GM23338 (cell line): ENCODE measurements around the gene PNPLA2. TPM values are rescaled to one million over a fixed set of nuclear protein-coding genes. Genes with fewer than 3 reads are reported as not detected.
A peak's percentile ranks its signal among the peaks of the same experiment; 100 is the strongest.

Source experiments
- ATAC-seq: fragments of 200-7000 bp; cut with Tn5 transposase; 3 replicates; pipeline ENCODE4 v1.9.1; 2020
- DNase-seq: peaks from one replicate; pipeline ENCODE4 v3.0.0-alpha.2; 2015; ENCODE audit warnings: low spot score
- H2AFZ ChIP-seq: fragments of 200-600 bp; sonication (generic); 2 replicates; pipeline ENCODE4 v1.8.0; 2016; ENCODE audit warnings: antibody characterized with exemption, mild to moderate bottlenecking, moderate library complexity
- H3F3A ChIP-seq: fragments of 200-600 bp; sonication (generic); replicated peaks from 2 replicates; pipeline ENCODE4 v1.8.0; 2017; ENCODE audit warnings: antibody characterized with exemption, mixed run types, low read depth
- H3K27ac ChIP-seq: fragments of 200-600 bp; sonication (generic); 2 replicates; pipeline ENCODE4 v1.6.1; 2016; ENCODE audit warnings: low read depth
- H3K27me3 ChIP-seq: fragments of 200-600 bp; sonication (generic); 2 replicates; pipeline ENCODE4 v1.8.0; 2016; ENCODE audit warnings: mild to moderate bottlenecking, mixed run types, moderate library complexity; ENCODE audit not compliant: insufficient read depth
- H3K36me3 ChIP-seq: fragments of 200-600 bp; sonication (generic); 2 replicates; pipeline ENCODE4 v1.8.0; 2016; ENCODE audit warnings: mild to moderate bottlenecking; ENCODE audit not compliant: insufficient read depth
- H3K4me1 ChIP-seq: fragments of 200-600 bp; sonication (generic); 2 replicates; pipeline ENCODE4 v1.8.0; 2016; ENCODE audit warnings: mild to moderate bottlenecking, moderate library complexity; ENCODE audit not compliant: insufficient read depth
- H3K4me2 ChIP-seq: fragments of 200-600 bp; sonication (generic); 2 replicates; pipeline ENCODE4 v1.7.1; 2017; ENCODE audit warnings: mixed run types
- H3K4me3 ChIP-seq: fragments of 200-600 bp; sonication (generic); 2 replicates; pipeline ENCODE4 v1.6.1; 2016; ENCODE audit warnings: mixed run types
- H3K79me2 ChIP-seq: fragments of 200-600 bp; sonication (generic); replicated peaks from 2 replicates; pipeline ENCODE4 v1.8.0; 2017; ENCODE audit warnings: mild to moderate bottlenecking; ENCODE audit not compliant: insufficient read depth
- H3K9me2 ChIP-seq: fragments of 200-600 bp; sonication (generic); 2 replicates; pipeline ENCODE4 v1.8.0; 2017; ENCODE audit not compliant: insufficient read depth
- H4K20me1 ChIP-seq: fragments of 200-600 bp; sonication (generic); replicated peaks from 2 replicates; pipeline ENCODE4 v1.8.0; 2017; ENCODE audit warnings: mild to moderate bottlenecking; ENCODE audit not compliant: insufficient read depth
- H3K27ac Mint-ChIP-seq: 2 replicates; pipeline ENCODE4 v1.8.0; 2020; ENCODE audit warnings: inconsistent platforms, mild to moderate bottlenecking, moderate library complexity, mixed read lengths
- H3K27me3 Mint-ChIP-seq: 3 replicates; pipeline ENCODE4 v1.8.0; 2022; ENCODE audit warnings: low read depth, mild to moderate bottlenecking, moderate library complexity, mixed read lengths, inconsistent platforms; ENCODE audit not compliant: insufficient read depth, poor library complexity
- H3K36me3 Mint-ChIP-seq: 3 replicates; pipeline ENCODE4 v1.8.0; 2021; ENCODE audit warnings: low read depth, mild to moderate bottlenecking, inconsistent platforms, moderate library complexity, mixed read lengths
- H3K4me1 Mint-ChIP-seq: 3 replicates; pipeline ENCODE4 v1.8.0; 2020; ENCODE audit warnings: mild to moderate bottlenecking, inconsistent platforms, mixed read lengths
- H3K4me3 Mint-ChIP-seq: 3 replicates; pipeline ENCODE4 v1.8.0; 2021; ENCODE audit warnings: moderate library complexity, mild to moderate bottlenecking, inconsistent platforms, mixed read lengths
- H3K9me3 Mint-ChIP-seq: 3 replicates; pipeline ENCODE4 v1.8.0; 2020; ENCODE audit warnings: moderate library complexity, mild to moderate bottlenecking, inconsistent platforms, mixed read lengths
- JUNB ChIP-seq: IDR thresholded peaks from one replicate; pipeline ENCODE4 v1.6.1; 2016; ENCODE audit warnings: antibody characterized with exemption; ENCODE audit not compliant: unreplicated experiment
- POLR2AphosphoS5 ChIP-seq: IDR thresholded peaks from 2 replicates; pipeline ENCODE4 v1.6.1; 2016; ENCODE audit warnings: antibody characterized with exemption, low read depth
- polyA plus RNA-seq: library from polyadenylated mRNA; unstranded; fragments of >200 nt; fragmentation: Nextera tagmentation; extraction: Ambion mirVana; gene quantifications from 2 replicates; pipeline ENCODE4 v1.2.1, GENCODE V29; 2016
- total RNA-seq: library from RNA; depleted of rRNA; stranded (reverse); fragments of >200 nt; shearing (Covaris generic); gene quantifications from 2 replicates; pipeline ENCODE4 v1.2.3, GENCODE V29; 2014
- TF ChIP-seq, protein P1 (sequence below): fragments of 250-450 bp; sonication (Bioruptor Pico); IDR thresholded peaks from 2 replicates; pipeline ENCODE4 v1.5.0; 2020; ENCODE audit warnings: mild to moderate bottlenecking, moderate library complexity
- TF ChIP-seq, protein P2 (sequence below): IDR thresholded peaks from 2 replicates; pipeline ENCODE4 v1.6.1; 2016; ENCODE audit warnings: antibody characterized with exemption

Gene PNPLA2
- total and polyA plus RNA-seq, 2 experiments from 2014 or later = 31.1 to 45.6 TPM

DNA sequence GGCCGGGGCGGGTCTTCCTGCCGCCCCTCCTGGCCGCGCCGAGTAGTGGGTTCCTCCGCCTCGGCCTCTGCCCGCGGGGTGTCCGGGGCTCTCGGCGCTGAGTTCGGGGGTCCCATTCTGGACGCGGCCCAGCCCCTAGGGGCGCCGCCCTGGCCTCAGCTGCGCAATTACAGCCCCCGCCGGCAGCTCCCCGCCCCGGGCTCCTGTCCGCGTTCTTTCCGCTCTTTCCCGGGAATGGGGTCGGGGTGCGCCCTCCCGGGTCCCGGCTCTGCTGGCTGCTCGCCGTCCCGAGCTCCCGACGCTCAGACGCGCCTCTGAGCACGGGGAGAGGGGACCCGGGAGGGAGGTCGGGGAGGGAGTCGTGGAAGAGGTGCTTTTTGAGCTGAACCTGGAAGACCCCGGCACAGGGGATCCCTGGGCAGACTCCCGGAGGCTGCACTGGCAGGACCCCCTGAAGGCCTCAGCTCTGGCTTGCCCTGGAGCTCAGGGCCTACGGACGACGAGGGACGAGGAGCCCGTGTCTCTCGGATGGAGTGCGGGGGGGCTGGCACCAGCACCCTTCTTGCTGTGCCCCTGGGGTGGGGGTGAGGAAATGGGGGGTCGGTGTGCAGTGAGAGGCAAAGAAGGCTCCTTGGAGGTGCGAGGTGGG, 24.5 kb downstream of the PNPLA2 start (continued):
- TF ChIP-seq, protein P1, sequence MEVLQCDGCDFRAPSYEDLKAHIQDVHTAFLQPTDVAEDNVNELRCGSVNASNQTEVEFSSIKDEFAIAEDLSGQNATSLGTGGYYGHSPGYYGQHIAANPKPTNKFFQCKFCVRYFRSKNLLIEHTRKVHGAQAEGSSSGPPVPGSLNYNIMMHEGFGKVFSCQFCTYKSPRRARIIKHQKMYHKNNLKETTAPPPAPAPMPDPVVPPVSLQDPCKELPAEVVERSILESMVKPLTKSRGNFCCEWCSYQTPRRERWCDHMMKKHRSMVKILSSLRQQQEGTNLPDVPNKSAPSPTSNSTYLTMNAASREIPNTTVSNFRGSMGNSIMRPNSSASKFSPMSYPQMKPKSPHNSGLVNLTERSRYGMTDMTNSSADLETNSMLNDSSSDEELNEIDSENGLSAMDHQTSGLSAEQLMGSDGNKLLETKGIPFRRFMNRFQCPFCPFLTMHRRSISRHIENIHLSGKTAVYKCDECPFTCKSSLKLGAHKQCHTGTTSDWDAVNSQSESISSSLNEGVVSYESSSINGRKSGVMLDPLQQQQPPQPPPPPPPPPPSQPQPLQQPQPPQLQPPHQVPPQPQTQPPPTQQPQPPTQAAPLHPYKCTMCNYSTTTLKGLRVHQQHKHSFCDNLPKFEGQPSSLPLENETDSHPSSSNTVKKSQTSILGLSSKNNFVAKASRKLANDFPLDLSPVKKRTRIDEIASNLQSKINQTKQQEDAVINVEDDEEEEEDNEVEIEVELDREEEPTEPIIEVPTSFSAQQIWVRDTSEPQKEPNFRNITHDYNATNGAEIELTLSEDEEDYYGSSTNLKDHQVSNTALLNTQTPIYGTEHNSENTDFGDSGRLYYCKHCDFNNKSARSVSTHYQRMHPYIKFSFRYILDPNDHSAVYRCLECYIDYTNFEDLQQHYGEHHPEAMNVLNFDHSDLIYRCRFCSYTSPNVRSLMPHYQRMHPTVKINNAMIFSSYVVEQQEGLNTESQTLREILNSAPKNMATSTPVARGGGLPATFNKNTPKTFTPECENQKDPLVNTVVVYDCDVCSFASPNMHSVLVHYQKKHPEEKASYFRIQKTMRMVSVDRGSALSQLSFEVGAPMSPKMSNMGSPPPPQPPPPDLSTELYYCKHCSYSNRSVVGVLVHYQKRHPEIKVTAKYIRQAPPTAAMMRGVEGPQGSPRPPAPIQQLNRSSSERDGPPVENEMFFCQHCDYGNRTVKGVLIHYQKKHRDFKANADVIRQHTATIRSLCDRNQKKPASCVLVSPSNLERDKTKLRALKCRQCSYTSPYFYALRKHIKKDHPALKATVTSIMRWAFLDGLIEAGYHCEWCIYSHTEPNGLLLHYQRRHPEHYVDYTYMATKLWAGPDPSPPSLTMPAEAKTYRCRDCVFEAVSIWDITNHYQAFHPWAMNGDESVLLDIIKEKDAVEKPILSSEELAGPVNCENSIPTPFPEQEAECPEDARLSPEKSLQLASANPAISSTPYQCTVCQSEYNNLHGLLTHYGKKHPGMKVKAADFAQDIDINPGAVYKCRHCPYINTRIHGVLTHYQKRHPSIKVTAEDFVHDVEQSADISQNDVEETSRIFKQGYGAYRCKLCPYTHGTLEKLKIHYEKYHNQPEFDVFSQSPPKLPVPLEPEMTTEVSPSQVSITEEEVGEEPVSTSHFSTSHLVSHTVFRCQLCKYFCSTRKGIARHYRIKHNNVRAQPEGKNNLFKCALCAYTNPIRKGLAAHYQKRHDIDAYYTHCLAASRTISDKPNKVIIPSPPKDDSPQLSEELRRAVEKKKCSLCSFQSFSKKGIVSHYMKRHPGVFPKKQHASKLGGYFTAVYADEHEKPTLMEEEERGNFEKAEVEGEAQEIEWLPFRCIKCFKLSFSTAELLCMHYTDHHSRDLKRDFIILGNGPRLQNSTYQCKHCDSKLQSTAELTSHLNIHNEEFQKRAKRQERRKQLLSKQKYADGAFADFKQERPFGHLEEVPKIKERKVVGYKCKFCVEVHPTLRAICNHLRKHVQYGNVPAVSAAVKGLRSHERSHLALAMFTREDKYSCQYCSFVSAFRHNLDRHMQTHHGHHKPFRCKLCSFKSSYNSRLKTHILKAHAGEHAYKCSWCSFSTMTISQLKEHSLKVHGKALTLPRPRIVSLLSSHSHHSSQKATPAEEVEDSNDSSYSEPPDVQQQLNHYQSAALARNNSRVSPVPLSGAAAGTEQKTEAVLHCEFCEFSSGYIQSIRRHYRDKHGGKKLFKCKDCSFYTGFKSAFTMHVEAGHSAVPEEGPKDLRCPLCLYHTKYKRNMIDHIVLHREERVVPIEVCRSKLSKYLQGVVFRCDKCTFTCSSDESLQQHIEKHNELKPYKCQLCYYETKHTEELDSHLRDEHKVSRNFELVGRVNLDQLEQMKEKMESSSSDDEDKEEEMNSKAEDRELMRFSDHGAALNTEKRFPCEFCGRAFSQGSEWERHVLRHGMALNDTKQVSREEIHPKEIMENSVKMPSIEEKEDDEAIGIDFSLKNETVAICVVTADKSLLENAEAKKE (CRISPR knock-in tag) = no peak
- TF ChIP-seq, protein P2, sequence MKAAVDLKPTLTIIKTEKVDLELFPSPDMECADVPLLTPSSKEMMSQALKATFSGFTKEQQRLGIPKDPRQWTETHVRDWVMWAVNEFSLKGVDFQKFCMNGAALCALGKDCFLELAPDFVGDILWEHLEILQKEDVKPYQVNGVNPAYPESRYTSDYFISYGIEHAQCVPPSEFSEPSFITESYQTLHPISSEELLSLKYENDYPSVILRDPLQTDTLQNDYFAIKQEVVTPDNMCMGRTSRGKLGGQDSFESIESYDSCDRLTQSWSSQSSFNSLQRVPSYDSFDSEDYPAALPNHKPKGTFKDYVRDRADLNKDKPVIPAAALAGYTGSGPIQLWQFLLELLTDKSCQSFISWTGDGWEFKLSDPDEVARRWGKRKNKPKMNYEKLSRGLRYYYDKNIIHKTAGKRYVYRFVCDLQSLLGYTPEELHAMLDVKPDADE = no peak

GRCh38 chr11:843818-844692, 25.3 kb downstream of the PNPLA2 start:
- Histone ChIP-seq H3K9me2 (no peaks in the 10 kb centered on the region), H2AFZ (no peak overlapping the region), H3K27me3 (no peaks in the 10 kb centered on the region), H3K4me1 (peaks cover 32% of the 10 kb centered on the region), H4K20me1 (peaks cover 27% of the 10 kb centered on the region), H3K4me3 (peak overlapping the region; percentile 98), H3K27ac (peak overlapping the region; percentile 99), H3F3A (peaks cover 20% of the 10 kb centered on the region; the same call in 1 of the 2 replicates), H3K79me2 (peaks cover 19% of the 10 kb centered on the region), H3K4me2 (peak overlapping the region; percentile 91), H3K36me3 (peaks cover 6% of the 10 kb centered on the region; the same call in 1 of the 2 replicates)
- H3K27me3 Mint-ChIP-seq = peaks cover 30% of the 10 kb centered on the region
- no peak for TF ChIP-seq JUNB
- TF ChIP-seq POLR2AphosphoS5 = peak; percentile 88
- peak overlapping the region; percentile 93 for H3K27ac Mint-ChIP-seq
- ATAC-seq (peak; percentile 60), DNase-seq (peak; percentile 98)
- peaks cover 22% of the 10 kb centered on the region for H3K36me3 Mint-ChIP-seq
- H3K9me3 Mint-ChIP-seq = no peaks in the 10 kb centered on the region
- H3K4me1 Mint-ChIP-seq = peaks cover 28% of the 10 kb centered on the region
- H3K4me3 Mint-ChIP-seq = peak overlapping the region; percentile 88
